MG63 (cell line): Measurements from ENCODE around the gene SNRNP200. TPM values are rescaled to one million over a fixed set of nuclear protein-coding genes. Genes with fewer than 3 reads are reported as not detected.

Source experiments
- DNase-seq: peaks from one replicate; pipeline ENCODE4 v3.0.0-alpha.2; 2020
- H3K27me3 ChIP-seq: fragments of 250-450 bp; sonication (Bioruptor Pico); 2 replicates; pipeline ENCODE4 v1.5.1; 2020; ENCODE audit warnings: mild to moderate bottlenecking, moderate library complexity
- H3K36me3 ChIP-seq: fragments of 250-450 bp; sonication (Bioruptor Pico); 2 replicates; pipeline ENCODE4 v1.5.1; 2020; ENCODE audit warnings: mild to moderate bottlenecking, moderate library complexity
- H3K4me3 ChIP-seq: fragments of 250-450 bp; sonication (Bioruptor Pico); 2 replicates; pipeline ENCODE4 v1.5.1; 2020; ENCODE audit warnings: mild to moderate bottlenecking, moderate library complexity
- H3K9me3 ChIP-seq: fragments of 250-450 bp; sonication (Bioruptor Pico); 2 replicates; pipeline ENCODE4 v1.5.1; 2020; ENCODE audit warnings: mild to moderate bottlenecking, moderate library complexity
- total RNA-seq: library from RNA; depleted of rRNA; stranded (reverse); fragments of >200 nt; shearing (Covaris generic); gene quantifications from 2 replicates; pipeline ENCODE4 v1.2.3, GENCODE V29; 2014; ENCODE audit warnings: low replicate concordance

SNRNP200 gene
- total RNA-seq, 1 experiment from 2014 or later = 56.9 TPM

- H3K36me3 ChIP-seq = peaks cover 12% of the 10 kb centered on the region
- H3K9me3 ChIP-seq = peaks cover 2% of the 10 kb centered on the region; the same call in 1 of the 2 replicates
- DNase-seq = no peak
- no peaks in the 10 kb centered on the region for H3K27me3 ChIP-seq
- H3K4me3 ChIP-seq = no peak overlapping the region
Measured at GRCh38 chr2:96247896-96248295, 57.5 kb downstream of the SNRNP200 start.

GRCh38 chr2:96247009-96247408 lies 58.3 kb downstream of the SNRNP200 start:
- no peak for DNase-seq
- peaks cover 2% of the 10 kb centered on the region; the same call in 1 of the 2 replicates for H3K9me3 ChIP-seq
- peaks cover 6% of the 10 kb centered on the region for H3K36me3 ChIP-seq
- no peak overlapping the region for H3K4me3 ChIP-seq
- no peaks in the 10 kb centered on the region for H3K27me3 ChIP-seq

- H3K36me3 ChIP-seq = peaks cover 3% of the 10 kb centered on the region; the same call in 1 of the 2 replicates
- H3K27me3 ChIP-seq = no peaks in the 10 kb centered on the region
- no peak overlapping the region for H3K4me3 ChIP-seq
- peaks cover 2% of the 10 kb centered on the region; the same call in 1 of the 2 replicates for H3K9me3 ChIP-seq
- DNase-seq = peak; percentile 49
Measured at GRCh38 chr2:96245609-96246390, 59.5 kb downstream of the SNRNP200 start.

- H3K4me3 ChIP-seq = no peak overlapping the region
- no peak for DNase-seq
- H3K36me3 ChIP-seq = no peaks in the 10 kb centered on the region; the same call in 1 of the 2 replicates
- H3K27me3 ChIP-seq = no peaks in the 10 kb centered on the region
- peaks cover 2% of the 10 kb centered on the region; the same call in 1 of the 2 replicates for H3K9me3 ChIP-seq
Measured at GRCh38 chr2:96243843-96244242, 61.5 kb downstream of the SNRNP200 start.

GRCh38 chr2:96241900-96242611 lies 63.3 kb downstream of the SNRNP200 start:
- H3K27me3 ChIP-seq = no peaks in the 10 kb centered on the region
- H3K4me3 ChIP-seq = no peak overlapping the region
- H3K36me3 ChIP-seq = no peaks in the 10 kb centered on the region; the same call in 1 of the 2 replicates
- peaks cover 2% of the 10 kb centered on the region; the same call in 1 of the 2 replicates for H3K9me3 ChIP-seq
- DNase-seq = peak; percentile 72

- H3K27me3 ChIP-seq = no peaks in the 10 kb centered on the region
- no peaks in the 10 kb centered on the region for H3K36me3 ChIP-seq
- H3K4me3 ChIP-seq = no peak overlapping the region
- H3K9me3 ChIP-seq = peaks cover 2% of the 10 kb centered on the region; the same call in 1 of the 2 replicates
- no peak for DNase-seq
Measured at GRCh38 chr2:96241227-96241626, 64.1 kb downstream of the SNRNP200 start.

GRCh38 chr2:96240341-96241038 lies 64.9 kb downstream of the SNRNP200 start:
- no peak for DNase-seq
- Histone ChIP-seq H3K27me3 (no peaks in the 10 kb centered on the region), H3K36me3 (no peaks in the 10 kb centered on the region), H3K9me3 (no peaks in the 10 kb centered on the region), H3K4me3 (no peak overlapping the region)

- DNase-seq = no peak
- Histone ChIP-seq H3K27me3 (no peaks in the 10 kb centered on the region), H3K36me3 (no peaks in the 10 kb centered on the region), H3K9me3 (no peaks in the 10 kb centered on the region), H3K4me3 (no peak overlapping the region)
Measured at GRCh38 chr2:96239745-96240264, 65.5 kb downstream of the SNRNP200 start.

- Histone ChIP-seq H3K27me3 (no peaks in the 10 kb centered on the region), H3K9me3 (no peaks in the 10 kb centered on the region), H3K36me3 (no peaks in the 10 kb centered on the region), H3K4me3 (no peak overlapping the region)
- no peak for DNase-seq
Measured at GRCh38 chr2:96239091-96239490, 66.3 kb downstream of the SNRNP200 start.

- no peaks in the 10 kb centered on the region for H3K27me3 ChIP-seq
- H3K9me3 ChIP-seq = no peaks in the 10 kb centered on the region
- no peak for DNase-seq
- H3K4me3 ChIP-seq = no peak overlapping the region
- no peaks in the 10 kb centered on the region for H3K36me3 ChIP-seq
Measured at GRCh38 chr2:96238266-96238665, 67.1 kb downstream of the SNRNP200 start.

GRCh38 chr2:96236882-96237281 lies 68.5 kb downstream of the SNRNP200 start:
- DNase-seq = no peak
- Histone ChIP-seq H3K27me3 (no peaks in the 10 kb centered on the region), H3K9me3 (no peaks in the 10 kb centered on the region), H3K36me3 (no peaks in the 10 kb centered on the region), H3K4me3 (no peak overlapping the region)

- Histone ChIP-seq H3K4me3 (no peak overlapping the region), H3K9me3 (no peaks in the 10 kb centered on the region), H3K36me3 (no peaks in the 10 kb centered on the region), H3K27me3 (no peaks in the 10 kb centered on the region)
- DNase-seq = no peak
Measured at GRCh38 chr2:96233880-96234316, 71.4 kb downstream of the SNRNP200 start.

GRCh38 chr2:96233436-96233835 lies 71.9 kb downstream of the SNRNP200 start:
- Histone ChIP-seq H3K27me3 (no peaks in the 10 kb centered on the region), H3K9me3 (no peaks in the 10 kb centered on the region), H3K36me3 (no peaks in the 10 kb centered on the region), H3K4me3 (no peak overlapping the region)
- DNase-seq = no peak

GRCh38 chr2:96231316-96231715 lies 74.0 kb downstream of the SNRNP200 start:
- Histone ChIP-seq H3K9me3 (no peaks in the 10 kb centered on the region), H3K4me3 (no peak overlapping the region), H3K36me3 (no peaks in the 10 kb centered on the region), H3K27me3 (no peaks in the 10 kb centered on the region)
- DNase-seq = no peak

- Histone ChIP-seq H3K36me3 (no peaks in the 10 kb centered on the region), H3K4me3 (no peak overlapping the region), H3K9me3 (no peaks in the 10 kb centered on the region), H3K27me3 (no peaks in the 10 kb centered on the region)
- no peak for DNase-seq
Measured at GRCh38 chr2:96225016-96225533, 80.3 kb downstream of the SNRNP200 start.
